ENCODE results near the gene POLR2H. TPM values are rescaled to one million over a fixed set of nuclear protein-coding genes. Genes with fewer than 3 reads are reported as not detected.
A peak's percentile ranks its signal among the peaks of the same experiment; 100 is the strongest.

Gene POLR2H
- total RNA-seq, 1 donor from 2014 or later = 87.8 TPM

- no peaks in the 10 kb centered on the region for H3K27me3 Mint-ChIP-seq
- no peaks in the 10 kb centered on the region for H3K9me3 Mint-ChIP-seq
- TF ChIP-seq CTCF (conservative IDR thresholded peaks at IDR 0.05) = no peak
- H3K4me1 Mint-ChIP-seq (ENCODE audit: unreplicated experiment) = peaks cover 14% of the 10 kb centered on the region
- H3K27ac Mint-ChIP-seq = peak overlapping the region; percentile 98
- no peak for DNase-seq (ENCODE audit: extremely low spot score, unreplicated experiment)
- H3K4me3 Mint-ChIP-seq = peak overlapping the region; percentile 37
- H3K36me3 Mint-ChIP-seq = peaks cover 33% of the 10 kb centered on the region
Observed at GRCh38 chr3:184332370-184333090, 29.0 kb upstream of the POLR2H start.

GRCh38 chr3:184333190-184333589 is 28.3 kb upstream of the POLR2H start:
- TF ChIP-seq CTCF (conservative IDR thresholded peaks at IDR 0.05) = no peak
- Mint-ChIP-seq H3K27ac (peak overlapping the region; percentile 98), H3K36me3 (peaks cover 35% of the 10 kb centered on the region), H3K9me3 (no peaks in the 10 kb centered on the region), H3K4me3 (no peak overlapping the region), H3K27me3 (no peaks in the 10 kb centered on the region), H3K4me1 (ENCODE audit: unreplicated experiment) (peaks cover 21% of the 10 kb centered on the region)
- DNase-seq (ENCODE audit: extremely low spot score, unreplicated experiment) = no peak

- no peak for TF ChIP-seq CTCF (conservative IDR thresholded peaks at IDR 0.05)
- Mint-ChIP-seq H3K27ac (peak overlapping the region; percentile 98), H3K27me3 (no peaks in the 10 kb centered on the region), H3K4me1 (ENCODE audit: unreplicated experiment) (peaks cover 23% of the 10 kb centered on the region), H3K36me3 (peaks cover 31% of the 10 kb centered on the region), H3K4me3 (peak overlapping the region; percentile 57), H3K9me3 (no peaks in the 10 kb centered on the region)
- DNase-seq (ENCODE audit: extremely low spot score, unreplicated experiment) = no peak
Observed at GRCh38 chr3:184333700-184334099, 27.8 kb upstream of the POLR2H start.

GRCh38 chr3:184334470-184335158 is 26.9 kb upstream of the POLR2H start:
- no peak for TF ChIP-seq CTCF (conservative IDR thresholded peaks at IDR 0.05)
- H3K27ac Mint-ChIP-seq = peak overlapping the region; percentile 98
- peaks cover 24% of the 10 kb centered on the region for H3K36me3 Mint-ChIP-seq
- peaks cover 29% of the 10 kb centered on the region for H3K4me1 Mint-ChIP-seq (ENCODE audit: unreplicated experiment)
- peak overlapping the region; percentile 57 for H3K4me3 Mint-ChIP-seq
- H3K27me3 Mint-ChIP-seq = no peaks in the 10 kb centered on the region
- no peaks in the 10 kb centered on the region for H3K9me3 Mint-ChIP-seq
- DNase-seq (ENCODE audit: extremely low spot score, unreplicated experiment) = no peak

- Mint-ChIP-seq H3K27me3 (no peaks in the 10 kb centered on the region), H3K9me3 (no peaks in the 10 kb centered on the region), H3K4me1 (ENCODE audit: unreplicated experiment) (peaks cover 29% of the 10 kb centered on the region), H3K36me3 (peaks cover 22% of the 10 kb centered on the region), H3K27ac (peak overlapping the region; percentile 98), H3K4me3 (peak overlapping the region; percentile 91)
- no peak for DNase-seq (ENCODE audit: extremely low spot score, unreplicated experiment)
- no peak for TF ChIP-seq CTCF (conservative IDR thresholded peaks at IDR 0.05)
Observed at GRCh38 chr3:184335291-184335660, 26.2 kb upstream of the POLR2H start.
